Iris pigment epithelial cell (primary cell): ENCODE measurements around the gene CXCL12.

ENCODE experiments used
- DNase-seq: peaks from one replicate; pipeline ENCODE4 v3.0.0-alpha.2; 2011; ENCODE audit warnings: low read depth

Gene CXCL12

DNA sequence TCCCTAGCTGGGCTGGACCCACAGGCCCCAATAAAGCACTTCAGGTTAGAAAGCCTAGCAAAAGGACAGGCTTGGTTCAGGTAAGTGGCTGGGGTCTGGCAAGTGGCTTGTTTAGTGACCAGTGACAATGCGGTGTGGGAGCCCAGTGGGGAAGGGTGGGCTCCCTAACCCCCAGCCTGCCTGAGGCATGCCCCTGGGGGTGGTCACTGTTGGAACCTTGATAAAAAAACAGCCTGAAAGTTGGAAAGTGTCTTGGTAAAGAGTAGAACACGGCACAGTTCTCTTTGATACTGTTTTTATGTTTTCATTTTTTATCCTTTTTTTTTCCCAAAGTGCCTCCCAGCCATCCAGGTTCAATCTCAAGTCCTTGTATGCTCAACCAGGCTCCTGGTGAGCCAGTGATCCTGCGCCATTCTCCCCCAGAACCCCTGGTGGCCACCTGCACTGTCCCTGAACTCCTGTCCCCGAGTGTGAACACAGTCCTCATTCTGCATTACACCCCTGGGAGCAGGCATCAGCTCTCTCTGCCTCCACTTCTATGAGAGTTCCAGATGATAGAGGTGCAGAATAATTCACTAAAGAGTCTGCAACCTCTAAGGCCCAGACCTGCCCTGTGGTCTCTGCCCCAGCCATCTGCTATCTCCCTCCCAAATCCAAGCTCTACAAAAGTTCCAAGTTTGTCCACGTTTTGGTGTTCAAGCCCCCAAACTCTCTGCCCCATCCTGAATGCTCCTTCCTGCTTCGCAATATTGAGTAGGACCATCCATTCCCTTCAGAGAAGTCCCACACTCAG is 15.0 kb upstream of the CXCL12 start:
- DNase-seq, result no peak

DNA sequence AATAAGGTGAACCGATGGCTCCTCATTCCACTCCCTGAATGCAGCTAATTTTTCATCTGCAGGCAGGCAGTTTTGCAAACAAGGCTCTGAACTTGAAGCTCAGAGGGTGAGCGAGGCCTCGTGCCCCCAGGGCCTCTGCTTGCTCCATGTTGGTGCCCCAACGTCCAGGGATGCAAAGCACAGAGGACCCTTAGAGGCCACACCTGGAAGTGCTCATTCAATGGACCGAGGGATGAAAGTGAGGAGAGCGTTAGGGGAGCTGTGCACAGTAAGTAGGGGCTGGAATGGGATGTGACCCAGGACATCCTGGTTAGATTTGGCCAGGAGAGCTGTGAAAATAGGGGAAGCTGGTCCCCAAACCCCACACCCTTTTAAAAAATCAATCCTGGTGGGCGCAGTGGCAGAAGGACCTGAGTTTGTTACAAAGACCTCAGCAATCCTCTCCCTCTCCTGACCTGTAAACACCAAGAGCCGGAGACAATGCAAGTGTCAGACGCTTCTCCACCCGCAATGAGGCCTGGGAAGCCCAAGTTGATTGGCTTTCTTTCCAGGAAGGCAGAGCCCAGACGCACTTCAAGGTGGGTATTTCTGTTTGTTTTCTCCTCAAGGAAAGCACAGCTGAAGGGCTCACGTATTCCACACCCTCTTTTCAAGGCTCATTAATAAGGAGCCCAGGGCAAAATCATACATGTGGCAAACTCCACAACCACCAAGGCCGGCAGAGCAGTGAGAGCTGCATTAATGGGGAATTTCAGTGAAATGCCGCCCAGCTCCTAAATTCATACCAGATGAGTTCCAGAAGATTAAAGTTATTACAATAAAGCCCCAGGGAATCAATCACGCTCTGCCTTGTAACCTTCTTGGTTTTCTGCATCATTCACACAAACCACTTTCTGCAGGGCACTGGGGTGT is 14.1 kb upstream of the CXCL12 start:
- no peak for DNase-seq

DNA sequence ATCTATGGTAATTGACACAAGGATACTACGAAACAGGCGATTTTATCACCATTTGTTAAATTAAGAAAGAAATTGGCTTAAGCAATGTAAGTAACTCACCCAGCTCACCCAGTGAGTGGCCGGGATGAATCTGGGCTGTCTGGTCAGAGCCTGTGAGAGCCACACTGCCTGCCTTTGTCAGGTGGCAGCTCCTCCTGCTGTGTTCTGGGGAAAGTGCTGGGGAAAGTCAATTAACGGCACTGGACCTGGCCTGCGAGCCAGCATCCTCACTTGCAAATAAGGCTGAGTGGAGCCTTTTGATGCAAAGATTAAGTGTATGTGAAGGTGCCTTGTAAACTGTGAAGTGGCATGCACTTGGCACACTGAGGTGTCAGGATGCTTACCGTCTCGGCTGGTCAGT is 13.4 kb upstream of the CXCL12 start:
- DNase-seq, result no peak

DNA sequence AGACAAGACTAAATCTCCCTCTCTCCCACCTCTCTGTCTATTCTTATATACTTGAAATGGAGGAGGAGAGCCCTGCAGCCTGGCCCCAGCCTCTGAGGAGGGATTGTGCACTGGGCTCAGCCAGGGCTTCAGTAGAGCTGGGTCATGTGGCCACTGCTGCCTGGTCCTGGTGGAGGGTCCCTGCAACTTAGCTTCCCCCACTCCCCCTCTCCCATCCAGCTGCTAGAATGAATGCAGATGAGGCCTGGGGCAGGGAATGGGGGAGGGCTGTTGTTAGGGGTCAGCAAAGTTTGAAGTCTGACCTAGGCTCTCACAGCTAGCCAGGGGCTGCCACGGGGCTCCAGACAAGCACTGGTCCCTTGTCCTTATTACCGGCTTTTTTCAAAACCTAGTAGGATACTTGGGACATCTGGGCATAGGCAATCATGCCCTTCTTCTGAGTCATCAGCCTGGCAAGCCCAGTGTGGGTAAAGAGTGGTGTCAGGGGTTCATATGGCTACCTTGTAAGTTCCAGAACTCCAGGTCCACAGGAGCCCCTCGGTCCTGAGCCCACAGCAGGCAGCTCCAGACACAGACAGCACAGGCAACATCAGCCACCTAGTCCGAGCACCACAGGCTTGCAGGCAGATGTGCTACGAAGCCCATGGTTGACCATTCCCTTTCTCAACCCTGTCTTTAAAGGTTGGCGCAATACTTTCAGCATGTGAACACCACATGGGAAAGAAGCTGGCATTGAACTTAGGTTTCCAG is 12.8 kb upstream of the CXCL12 start:
- DNase-seq, result no peak

DNA sequence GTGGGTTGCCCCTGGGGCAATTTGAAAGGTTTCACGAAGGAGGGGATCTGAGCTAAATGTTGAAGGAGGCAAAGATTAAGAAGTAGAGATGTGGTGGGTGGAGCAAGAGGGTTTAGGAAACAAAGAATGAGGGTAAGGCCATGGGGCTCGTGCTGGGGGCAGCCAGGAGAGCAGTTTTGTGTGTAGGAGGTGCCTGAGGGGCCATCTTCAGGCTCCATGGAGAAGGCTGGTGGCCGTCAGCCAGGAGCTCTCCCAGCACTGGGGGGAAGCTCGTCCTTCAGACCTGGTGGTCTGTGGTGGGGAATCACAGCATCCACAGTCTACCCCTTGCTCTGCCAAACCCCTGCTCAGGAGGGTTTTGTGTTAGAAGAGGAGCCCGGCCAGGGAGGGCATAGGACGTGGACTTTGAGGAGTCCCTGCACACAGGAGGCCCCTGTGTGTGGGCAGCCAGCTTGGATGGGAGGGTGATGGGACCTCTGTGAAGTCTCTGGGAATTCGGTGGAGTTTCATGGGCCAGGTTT is 11.8 kb upstream of the CXCL12 start:
- no peak for DNase-seq

DNA sequence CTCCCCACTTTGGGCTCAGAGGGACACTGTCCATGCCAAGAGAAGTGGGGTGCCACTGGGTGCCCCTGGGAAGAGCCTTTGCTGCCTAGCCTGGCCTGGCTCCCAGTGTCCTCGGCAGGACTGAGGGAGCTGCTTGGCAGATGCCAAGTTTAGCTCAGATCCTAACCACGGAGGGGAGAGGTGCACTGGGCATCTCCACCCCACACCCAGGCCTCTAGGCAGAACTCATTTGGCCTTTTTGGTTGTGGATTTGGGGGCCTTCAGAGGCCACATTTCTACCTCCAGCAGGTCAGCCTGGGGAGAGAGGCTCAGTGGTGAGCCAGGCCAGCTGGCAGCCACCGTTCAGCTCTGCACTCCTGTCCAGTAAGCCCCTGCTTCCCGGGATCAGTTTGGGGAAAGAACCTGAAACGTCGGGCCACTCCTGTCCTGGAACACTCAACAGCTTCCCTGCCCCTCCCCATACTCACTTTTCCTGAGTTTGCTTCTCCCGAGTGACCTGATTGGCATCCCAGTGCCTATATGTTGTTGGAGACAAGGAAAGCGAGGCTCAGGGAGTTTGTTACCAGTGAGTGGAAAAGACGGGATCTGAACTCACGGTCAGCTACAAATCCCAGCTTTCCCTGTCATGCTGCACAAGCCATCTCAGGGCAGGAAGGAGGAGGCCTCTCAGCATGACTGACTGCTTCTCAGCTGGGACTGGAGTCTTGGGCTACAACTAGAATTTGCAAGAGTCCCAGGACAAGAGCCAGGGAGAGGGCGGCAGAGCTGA is 11.2 kb upstream of the CXCL12 start:
- no peak for DNase-seq

DNA sequence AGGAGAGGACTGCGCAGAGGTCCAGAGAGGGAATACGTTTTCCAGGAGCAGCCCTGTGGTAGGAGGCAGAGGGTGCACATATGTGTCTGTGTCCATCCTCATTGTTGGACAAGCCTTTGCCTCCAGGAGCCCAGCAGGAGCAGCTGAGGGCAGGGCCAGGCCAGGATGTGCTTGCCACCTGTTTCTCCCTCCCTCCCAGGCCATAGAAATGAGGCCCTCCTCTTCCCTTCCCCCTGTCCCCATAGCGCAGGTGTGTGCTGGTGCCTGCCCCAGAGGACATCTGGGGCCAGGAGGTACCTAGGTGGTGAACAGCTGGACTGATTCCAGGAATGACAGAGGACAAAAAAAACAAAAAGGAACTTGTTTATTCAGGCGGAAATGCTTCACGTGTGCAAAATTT is 10.5 kb upstream of the CXCL12 start:
- DNase-seq, result no peak

DNA sequence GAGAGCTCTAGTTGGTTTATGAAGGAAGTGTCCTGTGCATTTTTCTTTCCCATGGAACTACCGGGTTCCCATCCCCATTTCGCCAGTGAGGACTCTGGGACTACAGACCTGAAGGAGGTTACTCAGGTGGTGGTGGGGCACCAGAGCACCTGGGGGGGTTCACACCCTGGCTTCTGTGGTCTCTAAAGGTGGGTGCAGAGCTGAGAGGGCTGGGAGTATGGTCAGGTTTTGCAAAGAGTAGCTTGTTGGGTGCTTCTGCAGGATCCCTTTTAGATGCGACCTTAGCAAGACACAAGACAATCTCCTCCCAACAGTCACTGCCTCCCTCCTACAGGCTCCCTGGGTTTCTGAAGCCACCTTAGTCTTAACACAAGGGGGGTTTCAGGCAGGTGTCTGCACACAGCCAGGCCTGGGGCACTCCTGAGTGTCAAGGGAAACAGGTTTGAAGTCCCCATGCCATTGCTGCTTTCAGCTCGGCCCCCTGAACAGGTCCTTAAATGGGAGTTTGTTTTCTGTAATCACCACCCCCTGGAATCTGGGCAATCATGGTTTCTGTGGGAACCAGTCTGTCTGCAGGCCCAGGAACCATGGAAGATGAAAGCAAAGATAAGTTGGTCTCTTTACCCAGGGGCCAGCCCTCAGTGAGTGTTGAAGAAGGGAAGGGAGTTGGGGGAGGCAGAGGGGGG is 9.9 kb upstream of the CXCL12 start:
- DNase-seq, result no peak

DNA sequence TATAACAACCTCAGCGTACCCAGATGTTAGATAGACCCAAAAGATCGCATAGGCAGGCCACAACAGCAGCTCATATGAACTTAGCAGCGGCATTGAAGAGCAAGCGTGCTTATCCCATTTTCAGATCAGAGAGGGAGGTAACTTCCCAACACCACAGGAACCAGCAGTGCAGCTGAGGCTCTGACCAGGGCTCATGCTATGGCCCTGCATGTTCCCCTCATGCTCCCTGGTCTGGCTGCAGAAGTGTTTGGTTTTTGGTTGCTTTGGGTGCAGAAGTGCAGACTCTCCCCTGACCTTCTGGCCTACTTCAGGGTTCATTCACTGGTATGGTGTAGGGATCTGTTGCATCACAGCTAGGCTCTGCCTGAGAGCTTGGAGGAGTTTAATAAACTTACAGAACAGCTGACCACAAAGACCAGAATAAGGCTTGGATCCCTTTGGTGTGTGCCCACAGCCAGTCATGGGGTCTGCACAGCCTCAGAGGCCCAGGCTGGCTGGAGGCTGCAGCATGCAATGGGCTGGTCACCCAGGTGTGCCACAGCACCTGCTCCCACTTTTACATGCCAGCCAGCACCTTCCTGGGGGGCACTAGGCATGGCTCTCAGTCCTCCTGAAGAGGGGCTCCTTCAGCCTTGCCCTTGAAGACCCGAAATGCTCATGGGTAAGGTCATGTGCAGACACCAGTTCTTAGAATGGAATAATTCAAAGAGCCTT is 9.1 kb upstream of the CXCL12 start:
- no peak for DNase-seq

DNA sequence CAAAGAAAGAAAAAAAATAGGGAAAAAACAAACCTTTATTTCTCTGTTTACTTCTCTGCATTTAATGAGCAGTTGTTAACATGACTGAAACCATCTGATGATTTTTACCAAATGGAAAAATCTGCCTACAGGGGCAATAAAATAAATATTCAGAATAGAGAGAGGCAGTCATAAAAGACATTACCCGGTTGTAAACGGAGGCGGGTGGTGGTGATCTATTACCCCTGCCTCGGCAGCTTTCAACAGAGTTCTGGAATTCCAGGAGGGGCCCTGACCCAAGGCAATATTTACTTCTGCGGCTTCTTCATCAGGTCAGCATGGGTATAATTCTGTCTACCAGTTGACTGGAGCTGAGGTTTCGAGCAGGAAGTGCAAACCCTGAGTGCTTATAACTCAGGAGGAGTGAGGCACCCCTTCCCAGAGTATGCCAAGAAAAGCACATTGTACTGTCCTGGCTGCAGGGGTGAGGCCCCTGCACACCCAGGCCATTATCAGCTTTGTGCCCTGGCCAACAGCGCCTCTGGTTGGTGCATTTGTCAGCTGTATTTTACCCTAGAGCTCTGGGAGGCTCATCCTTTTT is 8.2 kb upstream of the CXCL12 start:
- DNase-seq, result no peak

DNA sequence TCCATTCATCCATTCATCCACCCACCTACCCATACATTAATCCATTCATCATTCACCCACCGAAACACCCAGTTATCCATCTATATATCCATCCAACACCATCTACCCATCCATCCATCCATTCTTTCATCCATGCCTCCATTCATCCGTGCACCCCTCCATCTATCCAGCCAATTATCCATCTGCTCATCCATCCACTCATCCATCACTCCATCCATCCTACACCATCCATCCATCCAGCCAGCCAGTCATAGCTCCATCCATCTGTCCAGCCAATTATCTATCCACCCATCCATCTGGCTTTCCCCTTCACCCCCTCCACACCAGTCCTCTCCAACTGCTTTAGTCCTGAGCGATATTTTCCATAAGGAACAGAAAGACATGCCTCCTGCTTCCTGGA is 7.5 kb upstream of the CXCL12 start:
- DNase-seq, result no peak

DNA sequence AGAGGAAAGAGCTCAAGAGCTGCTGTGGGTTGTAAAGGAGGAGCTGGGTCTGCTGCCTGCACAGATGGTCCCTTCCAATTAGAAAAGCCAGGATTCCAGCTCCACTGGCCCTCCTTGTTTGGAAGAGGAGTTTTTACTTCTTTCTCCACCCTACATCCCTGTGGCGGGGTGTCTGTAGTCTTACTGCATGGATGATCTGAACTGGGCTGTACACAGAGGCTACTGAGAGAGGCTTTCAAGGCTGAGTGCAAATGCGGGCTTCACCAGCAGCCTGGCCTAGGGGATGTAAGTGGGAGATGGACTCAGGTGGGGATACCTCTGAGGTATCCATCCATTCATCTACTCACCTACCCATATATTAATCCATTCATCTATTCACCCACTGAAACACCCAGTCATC is 7.1 kb upstream of the CXCL12 start:
- DNase-seq, result no peak

DNA sequence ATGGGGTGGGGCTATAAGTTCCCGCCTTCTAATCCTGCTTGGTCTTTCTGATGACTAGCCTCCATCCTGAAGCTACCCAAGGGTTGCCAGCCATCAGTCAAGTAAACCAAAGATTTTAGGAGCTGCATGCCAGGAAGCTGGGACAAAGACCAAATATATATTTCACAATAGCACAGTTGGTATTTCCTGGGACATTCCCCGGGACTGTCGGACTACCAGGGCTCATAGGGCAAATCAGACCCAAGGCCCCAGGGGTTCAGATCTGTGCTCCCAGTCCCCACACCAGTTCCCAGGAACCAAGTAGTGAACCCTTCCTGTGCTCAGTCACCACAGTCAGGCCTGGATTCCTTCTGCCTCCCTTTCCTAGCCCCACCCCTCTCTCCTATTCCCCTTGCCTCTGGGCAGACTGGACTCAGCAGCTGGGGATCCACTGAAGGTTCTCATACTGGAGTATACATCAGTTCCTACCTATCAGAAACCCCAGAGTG is 5.7 kb upstream of the CXCL12 start:
- DNase-seq, result no peak

DNA sequence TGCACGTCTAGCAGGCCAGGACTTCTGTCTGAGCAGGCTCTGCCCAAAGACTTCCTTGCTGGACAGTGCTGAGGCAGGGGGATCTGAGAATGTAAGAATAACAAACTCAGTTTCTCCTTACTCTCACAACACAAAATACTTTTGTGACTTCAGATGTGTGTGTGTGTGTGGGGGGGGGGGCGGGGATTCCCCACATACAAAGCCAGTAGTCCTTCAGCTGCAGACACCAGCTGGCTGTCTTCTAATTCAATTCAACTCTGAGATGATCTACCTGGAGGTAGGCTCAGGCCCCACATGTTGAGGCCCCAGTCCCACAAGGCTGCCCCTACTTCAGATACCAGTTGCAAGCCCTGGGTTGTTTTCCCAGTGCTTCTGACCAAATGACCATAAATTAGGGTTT is 4.7 kb upstream of the CXCL12 start:
- no peak for DNase-seq

DNA sequence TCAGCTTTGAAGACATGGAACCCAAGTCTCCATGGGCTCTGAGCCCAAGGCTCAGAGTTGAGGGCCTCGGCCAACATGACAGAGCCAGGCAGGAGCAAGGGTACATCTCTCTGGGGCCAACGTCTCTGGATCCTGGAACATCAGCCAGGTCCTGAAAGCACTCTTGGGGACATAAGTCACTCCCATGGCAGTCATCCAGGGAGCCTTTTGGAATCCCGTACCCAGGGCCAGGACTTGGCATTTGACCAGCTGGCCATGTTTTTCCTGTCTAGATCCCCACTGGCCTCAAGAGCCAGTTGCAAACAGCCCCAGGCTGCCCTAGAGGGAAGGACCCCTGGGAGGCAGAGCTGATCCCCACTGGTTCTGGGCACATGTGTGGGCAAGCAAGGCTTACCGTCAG is 4.3 kb upstream of the CXCL12 start:
- DNase-seq, result no peak

DNA sequence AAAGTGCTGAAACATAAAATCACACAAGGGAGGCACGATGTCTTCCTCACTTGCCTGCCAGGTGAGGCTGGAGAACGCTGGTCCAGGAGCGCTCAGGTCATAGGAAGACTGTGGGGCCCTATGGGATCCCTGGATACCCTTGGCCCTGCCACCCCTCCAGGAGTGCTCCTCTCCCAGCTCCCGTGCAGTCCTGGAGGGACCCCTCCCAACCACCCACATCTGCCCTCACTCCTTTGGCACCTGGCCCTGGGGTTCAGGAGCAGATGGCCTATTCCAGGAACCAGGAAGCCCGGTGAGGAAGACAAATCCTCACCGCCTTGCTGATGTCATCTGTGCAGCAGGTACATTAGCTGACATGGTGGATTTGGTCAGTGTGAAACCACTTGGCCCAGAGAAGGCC is 3.7 kb upstream of the CXCL12 start:
- no peak for DNase-seq

DNA sequence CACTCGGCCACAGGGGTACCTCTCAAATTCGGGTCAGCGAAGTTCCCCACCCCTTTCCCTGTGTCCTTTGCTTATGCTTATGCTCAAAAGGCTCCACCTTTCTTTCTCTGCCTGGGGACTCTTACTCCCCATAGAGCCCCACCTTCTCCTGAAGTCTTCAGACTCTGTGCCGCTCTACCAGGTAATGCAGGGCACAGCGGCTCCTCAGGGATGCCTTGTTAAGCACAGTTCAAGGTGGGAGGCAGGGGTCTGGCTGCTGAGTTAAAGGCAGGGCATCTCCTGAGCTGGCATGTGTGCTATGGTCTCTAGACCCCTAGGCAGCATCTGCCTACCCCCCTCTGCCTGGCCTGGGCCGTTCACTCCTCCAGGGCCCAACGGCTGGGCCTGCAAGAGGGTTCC is 3.0 kb upstream of the CXCL12 start:
- DNase-seq, result no peak

DNA sequence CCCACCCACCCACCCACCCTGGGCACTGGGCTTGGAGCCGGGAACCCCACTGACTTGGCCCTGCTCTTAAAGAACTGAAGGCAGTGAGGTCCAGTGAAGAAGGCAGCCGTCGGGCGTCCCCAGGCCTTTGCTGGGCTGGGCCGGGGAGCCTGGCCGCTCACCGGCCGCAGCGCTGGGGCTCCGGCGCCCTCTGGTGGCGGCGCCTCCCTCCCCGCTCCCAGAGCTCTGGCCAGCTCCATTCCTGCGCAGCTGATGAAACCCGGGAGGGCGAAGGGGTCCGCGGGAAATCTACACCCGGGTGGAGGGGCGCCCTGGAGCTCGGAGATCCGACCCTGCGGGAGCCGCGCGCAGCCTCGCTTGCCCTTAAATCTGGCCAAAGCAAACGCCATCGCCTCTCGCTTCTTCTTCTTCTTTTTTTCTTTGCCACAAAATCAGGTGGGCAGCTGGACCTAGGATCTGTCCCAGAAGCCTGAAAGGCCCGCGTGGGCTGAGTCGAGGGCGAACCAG is 1.7 kb upstream of the CXCL12 start:
- DNase-seq, result peak; percentile 62

DNA sequence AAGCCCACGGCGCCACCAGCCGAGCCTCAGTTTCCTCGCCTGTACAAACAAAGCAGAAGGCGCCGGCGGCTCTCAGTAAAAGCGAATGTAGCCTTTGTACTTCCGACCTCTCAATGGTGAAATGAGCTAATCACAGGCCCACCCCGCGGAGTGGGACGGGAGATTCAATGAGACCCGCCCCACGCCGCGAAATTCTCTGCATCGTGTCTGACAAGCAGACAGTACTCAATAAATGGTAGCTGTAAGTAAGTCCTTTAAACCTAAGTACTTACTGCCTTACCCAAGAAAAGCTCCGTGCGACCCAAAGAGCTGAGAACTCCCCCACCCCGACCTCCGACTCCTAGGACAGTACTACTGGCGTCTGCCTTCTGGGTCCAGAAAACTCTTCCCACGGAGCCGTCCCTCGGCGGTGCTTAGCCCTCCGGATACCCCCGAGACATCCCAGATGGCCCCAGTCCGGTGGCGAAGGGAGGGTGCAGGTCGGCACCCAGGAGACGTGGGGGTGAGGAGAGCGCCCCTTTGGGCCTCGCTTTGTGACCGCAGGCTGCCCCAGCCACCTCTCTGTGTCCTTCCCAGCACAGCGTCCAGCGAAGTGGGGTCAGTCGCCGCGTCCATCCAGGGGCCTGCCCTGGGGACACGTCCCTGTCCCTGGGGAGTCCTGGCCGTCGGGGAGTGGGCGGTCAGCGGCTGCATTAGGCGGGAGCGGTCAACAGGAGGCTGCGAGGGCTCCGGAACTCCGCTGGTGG is 972 bp upstream of the CXCL12 start:
- DNase-seq, result no peak
